Mucosa of descending colon (tissue), 3 donors: ENCODE data around the gene PLXND1. TPM values are rescaled to one million over a fixed set of nuclear protein-coding genes. Genes with fewer than 3 reads are reported as not detected.
A peak's percentile ranks its signal among the peaks of the same experiment; 100 is the strongest.

Source experiments
- ATAC-seq: fragments of 200-7000 bp; cut with Tn5 transposase; one replicate; pipeline ENCODE4 v1.9.1; 2020; ENCODE audit warnings: mild to moderate bottlenecking, moderate library complexity
- DNase-seq, 3 donors: peaks; one replicate each; pipeline ENCODE4 v3.0.0-alpha.2; 2020
- H3K36me3 ChIP-seq: fragments of 200-600 bp; one replicate; pipeline ENCODE4 v1.8.0; 2021; ENCODE audit warnings: low read depth, mild to moderate bottlenecking
- H3K4me1 ChIP-seq: fragments of 200-600 bp; one replicate; pipeline ENCODE4 v1.8.0; 2021; ENCODE audit warnings: low read depth, mild to moderate bottlenecking
- H3K4me3 ChIP-seq: fragments of 200-600 bp; one replicate; pipeline ENCODE4 v1.8.0; 2021; ENCODE audit warnings: mild to moderate bottlenecking
- H3K9me3 ChIP-seq: fragments of 200-600 bp; one replicate; pipeline ENCODE4 v1.8.0; 2021; ENCODE audit warnings: mild to moderate bottlenecking
- intact Hi-C, 2 donors: fragments of 100-400 bp; cut with DNase I in 1 of 2; cut with micrococcal nuclease in 1 of 2; formaldehyde crosslinking; loops; one replicate each; pipeline versions ENCODE4 v1.11.0 to v1.11.1; 2022; cut with DNase I, micrococcal nuclease
- total RNA-seq, 3 donors: library from RNA; stranded (reverse); fragmentation: NEBNext Ultra II Directional in 2 of 3; extraction: Animal tissue kit (Norgen Biotek cat#: 25700) in 2 of 3; gene quantifications; one replicate each; pipeline versions ENCODE4 v1.2.1 to v1.2.4, GENCODE V29; 2021 to 2023
- TF ChIP-seq, protein P1 (sequence below): fragments of 200-600 bp; IDR thresholded peaks from one replicate; pipeline ENCODE4 v1.8.0; 2022; ENCODE audit warnings: antibody characterized with exemption, mild to moderate bottlenecking
- donor health status: DM: no; HTN: no; CAD: no; lungs with moderate emphysema.
- donor health status: DM: no; HTN: no; CAD: no.
- donor health status: DM: no; HTN: yes; CAD: no.

PLXND1 gene
- total RNA-seq, 3 donors from 2014 or later = 26.8 to 57.1 (median 48.1) TPM

DNA sequence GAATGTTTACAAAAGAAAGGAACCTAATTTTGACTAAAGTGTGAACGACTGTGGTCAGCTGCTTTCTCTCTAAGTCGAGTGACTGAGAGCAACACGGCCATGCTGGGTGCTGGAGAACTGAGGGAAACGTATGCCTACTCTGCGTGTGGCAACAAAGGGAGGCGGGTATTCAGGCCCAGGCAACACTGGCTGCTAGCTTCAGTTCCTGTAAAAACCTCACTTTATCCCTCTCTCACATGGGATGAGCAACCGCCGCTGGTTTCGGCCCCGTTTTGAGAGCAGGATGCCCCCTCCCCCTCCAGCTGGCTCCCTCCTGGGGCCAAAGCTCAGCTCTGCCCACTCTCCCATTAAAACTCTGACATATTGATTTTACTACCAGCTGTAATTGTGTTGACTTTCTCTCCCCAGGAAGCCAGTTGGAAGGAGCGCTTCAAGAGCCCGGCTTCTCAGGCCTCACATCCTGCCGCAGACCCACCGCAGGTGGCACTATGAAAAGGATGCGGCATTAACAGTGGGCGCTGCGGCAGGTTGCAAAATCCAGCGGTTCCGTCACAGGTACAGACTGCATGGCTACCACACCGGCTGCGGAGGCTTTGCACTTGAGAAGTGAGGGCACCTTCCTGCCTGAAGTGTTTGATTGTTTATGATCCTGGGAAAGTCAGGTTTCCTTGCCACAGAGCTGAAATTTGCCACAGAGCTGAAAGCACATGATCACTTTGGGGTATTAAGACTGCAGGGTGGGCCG lies 12.7 kb downstream of the PLXND1 start:
- TF ChIP-seq, protein P1, sequence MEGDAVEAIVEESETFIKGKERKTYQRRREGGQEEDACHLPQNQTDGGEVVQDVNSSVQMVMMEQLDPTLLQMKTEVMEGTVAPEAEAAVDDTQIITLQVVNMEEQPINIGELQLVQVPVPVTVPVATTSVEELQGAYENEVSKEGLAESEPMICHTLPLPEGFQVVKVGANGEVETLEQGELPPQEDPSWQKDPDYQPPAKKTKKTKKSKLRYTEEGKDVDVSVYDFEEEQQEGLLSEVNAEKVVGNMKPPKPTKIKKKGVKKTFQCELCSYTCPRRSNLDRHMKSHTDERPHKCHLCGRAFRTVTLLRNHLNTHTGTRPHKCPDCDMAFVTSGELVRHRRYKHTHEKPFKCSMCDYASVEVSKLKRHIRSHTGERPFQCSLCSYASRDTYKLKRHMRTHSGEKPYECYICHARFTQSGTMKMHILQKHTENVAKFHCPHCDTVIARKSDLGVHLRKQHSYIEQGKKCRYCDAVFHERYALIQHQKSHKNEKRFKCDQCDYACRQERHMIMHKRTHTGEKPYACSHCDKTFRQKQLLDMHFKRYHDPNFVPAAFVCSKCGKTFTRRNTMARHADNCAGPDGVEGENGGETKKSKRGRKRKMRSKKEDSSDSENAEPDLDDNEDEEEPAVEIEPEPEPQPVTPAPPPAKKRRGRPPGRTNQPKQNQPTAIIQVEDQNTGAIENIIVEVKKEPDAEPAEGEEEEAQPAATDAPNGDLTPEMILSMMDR = no peak
- H3K36me3 ChIP-seq = no peaks in the 10 kb centered on the region
- peaks cover 17% of the 10 kb centered on the region for H3K4me1 ChIP-seq
- DNase-seq = peak in 2 of 3 donors; percentile 64 to 77
- no peak overlapping the region for H3K4me3 ChIP-seq
- intact Hi-C loops = no loop called here
- H3K9me3 ChIP-seq = no peaks in the 10 kb centered on the region
- ATAC-seq = peak; percentile 53

DNA sequence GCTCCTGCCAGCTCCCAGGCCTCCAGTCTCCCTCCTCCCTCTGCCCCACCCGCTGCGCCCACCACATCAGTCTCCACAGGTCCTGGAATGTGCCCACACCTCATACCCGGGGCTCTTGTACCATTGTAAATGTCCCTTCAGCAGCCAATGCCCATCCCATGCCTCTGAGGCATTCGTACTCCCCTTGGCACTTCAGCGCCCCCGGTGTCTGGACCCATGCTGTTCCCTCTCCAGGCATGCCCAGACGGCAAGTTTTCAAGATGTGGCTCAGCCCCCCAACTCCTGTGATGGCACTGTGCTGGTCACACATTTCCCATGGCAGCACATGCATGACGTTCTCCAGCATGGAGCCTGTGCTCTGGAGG lies 13.3 kb downstream of the PLXND1 start:
- no peak for ATAC-seq
- H3K36me3 ChIP-seq = no peaks in the 10 kb centered on the region
- TF ChIP-seq, protein P1 = no peak
- no peak for DNase-seq
- H3K4me1 ChIP-seq = peaks cover 17% of the 10 kb centered on the region
- no peak overlapping the region for H3K4me3 ChIP-seq
- intact Hi-C loops = no loop called here
- no peaks in the 10 kb centered on the region for H3K9me3 ChIP-seq

DNA sequence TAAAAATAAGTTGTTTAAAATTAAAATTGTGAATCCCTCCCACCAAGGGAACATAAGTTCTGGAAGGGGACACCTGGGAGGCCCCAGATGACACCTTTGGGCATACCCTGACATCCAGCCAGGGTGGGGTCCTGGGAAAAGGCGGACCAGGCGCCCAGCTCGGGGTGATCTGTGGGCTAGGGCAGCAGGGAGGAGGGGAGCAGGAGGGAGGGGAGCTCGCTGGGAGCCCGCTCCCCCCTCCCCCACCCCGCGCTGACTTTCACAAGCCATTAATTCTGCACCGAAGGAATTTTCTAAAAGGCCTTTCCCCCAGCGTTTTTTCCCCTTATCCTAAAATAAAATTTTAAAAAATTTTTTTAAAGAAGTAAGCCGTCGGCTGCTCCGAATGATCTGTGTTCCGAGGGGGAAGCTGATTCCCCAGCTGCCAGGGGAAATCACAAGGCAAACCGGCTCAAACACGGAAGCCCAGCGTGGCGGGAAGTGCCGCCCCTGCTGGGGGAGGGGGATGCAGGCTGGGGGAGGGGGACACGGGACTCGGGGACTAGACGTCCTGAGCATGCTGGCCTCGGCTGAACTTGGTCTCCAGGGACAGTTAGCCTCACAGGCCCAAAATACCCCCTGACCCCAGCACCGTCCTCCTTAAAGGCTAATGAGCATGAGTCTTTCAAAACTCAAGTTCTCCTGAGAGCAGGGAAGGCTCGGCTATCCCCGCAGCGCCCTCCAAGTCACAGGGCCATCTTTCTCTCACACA lies 13.9 kb downstream of the PLXND1 start:
- DNase-seq (peak in 2 of 3 donors; percentile 68 to 80), ATAC-seq (peak; percentile 6)
- TF ChIP-seq, protein P1 = no peak
- Histone ChIP-seq H3K4me3 (no peak overlapping the region), H3K4me1 (peaks cover 13% of the 10 kb centered on the region), H3K36me3 (no peaks in the 10 kb centered on the region), H3K9me3 (no peaks in the 10 kb centered on the region)
- intact Hi-C loops = no loop called here

DNA sequence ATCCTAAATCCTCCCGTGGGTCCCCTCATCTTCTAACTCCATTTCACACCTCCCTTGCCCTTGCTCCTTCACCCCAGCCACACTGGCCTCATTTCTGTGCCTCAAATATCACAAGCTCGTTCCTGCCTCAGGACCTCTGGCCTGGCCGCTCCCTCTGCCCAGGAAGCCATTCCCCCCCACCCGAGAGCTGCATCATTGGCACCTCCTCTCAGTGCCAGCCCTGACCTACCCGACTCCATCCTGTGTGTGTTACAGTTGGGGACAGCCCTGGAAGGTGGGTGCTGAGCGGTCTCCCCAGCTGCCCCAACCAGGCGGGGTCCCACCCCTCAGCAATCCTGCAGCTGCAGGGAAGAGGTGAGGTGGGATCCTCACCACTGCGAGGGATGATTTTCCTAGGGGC lies 14.5 kb downstream of the PLXND1 start:
- H3K4me1 ChIP-seq = peaks cover 13% of the 10 kb centered on the region
- H3K36me3 ChIP-seq = no peaks in the 10 kb centered on the region
- TF ChIP-seq, protein P1 = no peak
- intact Hi-C loops = no loop called here
- no peak for DNase-seq
- no peaks in the 10 kb centered on the region for H3K9me3 ChIP-seq
- H3K4me3 ChIP-seq = no peak overlapping the region
- no peak for ATAC-seq

DNA sequence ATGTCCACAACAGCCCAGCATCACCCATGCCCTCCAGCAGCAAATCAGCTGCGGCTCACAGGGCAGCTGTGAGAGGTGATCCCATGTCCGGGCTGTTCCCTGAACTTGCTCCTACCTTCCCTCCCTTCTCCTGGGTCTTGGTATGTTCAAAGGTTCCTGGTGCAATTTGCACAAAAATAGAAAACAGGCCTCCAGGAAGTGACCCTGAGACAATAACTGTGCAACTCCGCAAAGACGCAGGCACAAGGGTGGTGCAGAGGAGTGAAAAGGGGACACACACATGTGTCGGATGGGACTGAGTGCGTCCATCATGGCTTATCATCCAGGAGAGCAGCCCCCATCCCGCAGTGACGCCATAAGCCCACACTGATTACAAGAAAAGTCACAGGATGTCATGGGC lies 16.3 kb downstream of the PLXND1 start:
- peaks cover 13% of the 10 kb centered on the region for H3K4me1 ChIP-seq
- ATAC-seq = no peak
- TF ChIP-seq, protein P1 = no peak
- H3K4me3 ChIP-seq = no peak overlapping the region
- H3K9me3 ChIP-seq = no peaks in the 10 kb centered on the region
- intact Hi-C loops = no loop called here
- H3K36me3 ChIP-seq = no peaks in the 10 kb centered on the region
- DNase-seq = no peak
